Testis (tissue), 2 donors: Measurements from ENCODE around the gene SNED1.
"Not testable (repeated sequence)": the region's sequence is repeated elsewhere in the genome, so short reads cannot be mapped to it uniquely, and the experiment has no call there.

ENCODE experiments used
- CTCF ChIP-seq, 3 experiments: fragments of 450-650 bp in 2 of 3; fragments of 200-600 bp in 1 of 3; sonication (generic) in 1 of 3; IDR thresholded peaks; one replicate each; pipeline ENCODE4 v1.5.1; 2016 to 2019; ENCODE audit warnings: antibody characterized with exemption in 3 of 3, mild to moderate bottlenecking in 2 of 3, moderate library complexity in 1 of 3
- POLR2A ChIP-seq: fragments of 450-650 bp; IDR thresholded peaks from one replicate; pipeline ENCODE4 v1.6.1; 2017; ENCODE audit warnings: antibody characterized with exemption, mild to moderate bottlenecking, moderate library complexity

GRCh38 chr2:241093133-241093781, 94.8 kb downstream of the SNED1 start:
- not testable (repeated sequence) for TF ChIP-seq CTCF (IDR thresholded peaks at IDR 0.05); POLR2A
